Psoas muscle (tissue), 8 donors: ENCODE data around the gene TRPM3. TPM values are rescaled to one million over a fixed set of nuclear protein-coding genes. Genes with fewer than 3 reads are reported as not detected.

Experiments
- ATAC-seq, 4 donors: fragments of 200-7000 bp; cut with Tn5 transposase; one replicate each; pipeline ENCODE4 v1.9.1; 2020; ENCODE audit warnings: moderate library complexity in 3 of 4, mild to moderate bottlenecking in 2 of 4
- DNase-seq, 2 donors: peaks; one replicate each; pipeline ENCODE4 v3.0.0-alpha.2; 2020
- H3K27ac ChIP-seq: fragments of 200-600 bp; one replicate; pipeline ENCODE4 v1.8.0; 2022
- H3K27me3 ChIP-seq, 3 donors: fragments of 200-600 bp in 1 of 3; one replicate each; pipeline versions ENCODE4 v1.6.1 to v1.8.0; 2013 to 2022; ENCODE audit warnings: low read length in 2 of 3, mild to moderate bottlenecking in 2 of 3, moderate library complexity in 1 of 3; ENCODE audit not compliant: insufficient read depth in 3 of 3
- H3K36me3 ChIP-seq, 2 donors: fragments of 200-600 bp in 1 of 2; one replicate each; pipeline versions ENCODE4 v1.6.1 to v1.8.0; 2013 to 2022; ENCODE audit warnings: low read depth in 1 of 2, mild to moderate bottlenecking in 1 of 2, moderate library complexity in 1 of 2; ENCODE audit not compliant: insufficient read depth in 1 of 2
- H3K4me1 ChIP-seq: fragments of 200-600 bp; one replicate; pipeline ENCODE4 v1.8.0; 2022
- H3K4me3 ChIP-seq: fragments of 200-600 bp; one replicate; pipeline ENCODE4 v1.8.0; 2022; ENCODE audit warnings: mild to moderate bottlenecking
- H3K9me3 ChIP-seq: fragments of 200-600 bp; one replicate; pipeline ENCODE4 v1.8.0; 2022
- CTCF ChIP-seq: fragments of 200-600 bp; IDR thresholded peaks from one replicate; pipeline ENCODE4 v1.8.0; 2022; ENCODE audit warnings: antibody characterized with exemption
- WGBS, 3 donors: extraction: QIAGEN DNeasy Blood & Tissue Kit; methylation state at CpG; one replicate each; pipeline versions ENCODE4 v1.1.6 to v1.1.7; 2013; 5-methylcytosine and 5-hydroxymethylcytosine counted together
- intact Hi-C, 2 donors: fragments of 100-400 bp; cut with DNase I; formaldehyde crosslinking; loops; one replicate each; pipeline versions ENCODE4 v1.11.0 to v1.14.2; 2022
- polyA plus RNA-seq, 3 donors: library from polyadenylated mRNA; stranded (reverse); fragments of 200-250 nt; gene quantifications; one replicate each; pipeline ENCODE4 v1.2.3, GENCODE V29; 2013
- total RNA-seq, 4 donors: library from RNA; stranded (reverse); fragmentation: NEBNext Ultra II Directional in 2 of 4; extraction: Animal tissue kit (Norgen Biotek cat#: 25700) in 2 of 4; gene quantifications; one replicate each; pipeline versions ENCODE4 v1.2.1 to v1.2.4, GENCODE V29; 2021 to 2023
- donor health status: healthy with polysubstance abuse.
- donor health status: DM: no; HTN: no; CAD: no; lungs with moderate emphysema.
- donor health status: Bipolar disorder and iron deficiency.
- donor health status: healthy.
- donor health status: DM: yes; HTN: yes; CAD: no.
- donor health status: DM: no; HTN: no; CAD: no.
- donor health status: DM: no; HTN: no; CAD: no.
- donor health status: DM: yes; HTN: yes; CAD: no.

Gene TRPM3
- total and polyA plus RNA-seq, 7 donors: 0.01 to 0.16 (median 0.06) TPM; not detected in 3

DNA sequence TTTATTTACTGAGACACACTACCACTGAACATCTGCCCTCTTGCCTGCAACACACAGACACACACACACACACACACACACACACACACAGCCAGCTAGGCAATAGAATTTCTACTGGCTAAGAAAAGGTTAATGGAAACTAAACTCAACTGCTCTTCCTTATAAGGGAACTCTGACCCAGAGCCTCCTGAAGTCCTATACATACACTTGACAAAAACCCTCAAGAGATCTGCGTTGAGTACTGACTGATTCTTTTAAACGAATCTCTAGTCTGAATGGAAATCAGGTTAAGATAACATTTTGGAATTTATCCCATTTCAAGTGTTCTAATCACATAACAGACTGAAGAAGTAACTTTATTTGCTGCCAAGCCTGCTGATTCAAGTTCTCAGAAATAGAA is 25.9 kb upstream of the TRPM3 start:
- Histone ChIP-seq H3K4me3 (no peak overlapping the region), H3K27me3 (no peaks in the 10 kb centered on the region), H3K36me3 (no peaks in the 10 kb centered on the region), H3K27ac (no peak overlapping the region), H3K4me1 (no peaks in the 10 kb centered on the region), H3K9me3 (no peaks in the 10 kb centered on the region)
- ATAC-seq: no peak
- no peak for DNase-seq
- no peak for TF ChIP-seq CTCF
- intact Hi-C loops: no loop called here
- 40 to 55% (median 46%) methylated on average over 2 of the region's 2 CpGs for WGBS, 3 donors

DNA sequence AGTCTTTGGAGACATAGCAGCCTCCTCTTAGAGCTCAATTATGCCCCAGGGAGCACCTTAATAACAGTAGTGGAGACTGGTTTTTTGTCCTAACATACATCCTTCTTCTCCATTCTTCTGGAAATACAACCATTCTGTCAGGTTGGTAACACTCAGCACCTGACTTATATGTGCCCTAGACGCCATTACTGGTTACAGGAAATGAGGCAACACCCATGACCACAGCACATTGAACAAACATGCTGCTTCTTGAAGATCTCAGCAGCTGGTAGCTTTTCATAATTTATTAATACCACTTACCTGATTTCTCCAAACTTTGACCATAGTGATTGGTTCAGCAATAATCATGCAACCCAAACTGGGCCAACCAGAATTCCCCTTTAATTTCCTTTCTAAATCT is 25.1 kb upstream of the TRPM3 start:
- Histone ChIP-seq H3K9me3 (no peaks in the 10 kb centered on the region), H3K4me1 (no peaks in the 10 kb centered on the region), H3K27me3 (no peaks in the 10 kb centered on the region), H3K27ac (no peak overlapping the region), H3K4me3 (no peak overlapping the region), H3K36me3 (no peaks in the 10 kb centered on the region)
- ATAC-seq: no peak
- DNase-seq: no peak
- TF ChIP-seq CTCF: no peak
- intact Hi-C loops: no loop called here
- WGBS, 3 donors: 38 to 46% (median 43%) methylated on average over 1 of the region's 1 CpG

- Histone ChIP-seq H3K36me3 (no peaks in the 10 kb centered on the region), H3K4me1 (no peaks in the 10 kb centered on the region), H3K9me3 (no peaks in the 10 kb centered on the region), H3K27me3 (no peaks in the 10 kb centered on the region), H3K27ac (no peak overlapping the region), H3K4me3 (no peak overlapping the region)
- intact Hi-C loops: no loop called here
- no peak for DNase-seq
- 33 to 37% (median 33%) methylated on average over 1 of the region's 1 CpG for WGBS, 3 donors
- ATAC-seq: no peak
- no peak for TF ChIP-seq CTCF
Observed at GRCh38 chr9:71145179-71145578, 23.8 kb upstream of the TRPM3 start.

DNA sequence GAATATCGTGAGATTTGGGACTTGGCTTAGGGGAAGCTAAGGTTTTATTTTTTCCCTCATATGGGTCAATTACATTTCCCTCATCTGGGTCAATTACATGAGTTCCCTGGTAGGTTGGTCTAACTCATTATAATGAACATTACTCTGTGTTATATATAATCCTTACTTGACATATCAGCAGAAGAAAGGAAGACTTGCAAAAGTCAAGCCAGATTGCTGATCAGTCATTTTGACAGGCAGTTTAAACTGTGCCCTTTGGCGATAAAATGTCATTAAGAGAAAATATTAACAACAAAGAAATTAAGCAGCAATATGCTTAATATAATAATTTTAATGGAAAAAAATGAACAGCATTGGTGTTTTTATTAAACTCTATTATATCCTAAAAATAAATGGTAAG is 23.1 kb upstream of the TRPM3 start:
- Histone ChIP-seq H3K9me3 (no peaks in the 10 kb centered on the region), H3K4me3 (no peak overlapping the region), H3K27ac (no peak overlapping the region), H3K4me1 (no peaks in the 10 kb centered on the region), H3K36me3 (no peaks in the 10 kb centered on the region), H3K27me3 (no peaks in the 10 kb centered on the region)
- TF ChIP-seq CTCF: no peak
- no peak for DNase-seq
- WGBS, 3 donors: 67 to 69% (median 68%) methylated on average over 2 of the region's 2 CpGs
- ATAC-seq: no peak
- intact Hi-C loops: no loop called here

- ATAC-seq: no peak
- intact Hi-C loops: no loop called here
- no peaks in the 10 kb centered on the region for H3K36me3 ChIP-seq
- no peak overlapping the region for H3K4me3 ChIP-seq
- no peaks in the 10 kb centered on the region for H3K9me3 ChIP-seq
- TF ChIP-seq CTCF: no peak
- 66 to 68% (median 67%) methylated on average over 6 of the region's 6 CpGs for WGBS, 3 donors
- H3K27ac ChIP-seq: no peak overlapping the region
- H3K27me3 ChIP-seq: no peaks in the 10 kb centered on the region
- no peak for DNase-seq
- no peaks in the 10 kb centered on the region for H3K4me1 ChIP-seq
Observed at GRCh38 chr9:71136696-71137095, 15.3 kb upstream of the TRPM3 start.
